Activated CD8-positive, alpha-beta memory T cell treated with anti-CD3 and anti-CD28 coated beads, Interleukin-2, amount 50 U/mL, for 1 hour (primary cell): ENCODE results near the gene CHID1.

Experiments used
- DNase-seq: peaks from one replicate; pipeline ENCODE4 v3.0.0-alpha.2; 2020; ENCODE audit errors: extremely low read depth

CHID1 gene

DNA sequence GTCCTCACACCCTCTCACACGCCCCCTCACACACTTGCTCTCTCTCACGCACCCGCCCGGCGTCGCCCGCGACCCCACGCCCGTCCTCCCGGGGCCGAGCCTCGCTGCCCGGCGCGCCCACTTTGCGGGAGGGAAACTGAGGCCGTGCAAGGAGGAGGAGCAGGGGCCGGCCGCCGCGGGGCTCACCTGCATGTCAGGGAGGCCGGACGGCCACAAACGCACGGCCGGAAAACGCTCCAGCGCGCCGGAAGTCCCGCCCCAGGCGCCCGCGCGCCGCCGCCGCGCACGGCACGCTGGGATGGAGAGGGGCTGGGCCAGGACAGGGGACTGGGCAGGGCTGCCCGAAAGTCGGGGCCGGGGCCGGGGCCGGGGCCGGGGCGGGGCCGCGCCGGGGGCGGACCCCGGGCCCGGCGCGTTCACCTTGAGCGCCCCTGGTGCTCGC, at the start of gene CHID1:
CHID1 (minus strand) TSS at position 222 of the 442 bp plus-strand sequence. CDS start 5,994 bp downstream, outside the sequence.
- no peak for DNase-seq

DNA sequence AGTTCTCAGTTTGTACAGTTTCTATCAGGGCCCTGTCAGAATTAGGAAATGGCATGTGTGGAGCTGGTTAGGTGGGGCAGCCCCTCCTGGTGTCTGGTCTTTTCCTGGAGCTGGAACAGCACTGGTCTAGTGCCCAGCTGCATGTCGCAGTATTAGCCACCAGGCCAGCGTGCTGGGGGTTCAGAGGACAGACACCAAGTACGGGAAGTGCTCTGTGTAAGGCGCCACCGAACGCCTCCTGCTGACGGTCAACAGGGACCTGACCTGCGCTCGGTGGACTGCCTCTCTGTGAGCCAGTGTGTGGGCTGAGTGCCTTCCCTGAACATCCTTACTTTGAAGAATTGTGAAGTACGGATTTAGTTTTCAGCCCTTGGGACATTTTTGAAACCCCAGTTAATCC, 49.0 kb upstream of the CHID1 start:
- DNase-seq, result no peak

GRCh38 chr11:959027-959426, 48.4 kb upstream of the CHID1 start:
- DNase-seq, result no peak

- DNase-seq, result no peak
Measured at GRCh38 chr11:958101-958500, 47.5 kb upstream of the CHID1 start.

DNA sequence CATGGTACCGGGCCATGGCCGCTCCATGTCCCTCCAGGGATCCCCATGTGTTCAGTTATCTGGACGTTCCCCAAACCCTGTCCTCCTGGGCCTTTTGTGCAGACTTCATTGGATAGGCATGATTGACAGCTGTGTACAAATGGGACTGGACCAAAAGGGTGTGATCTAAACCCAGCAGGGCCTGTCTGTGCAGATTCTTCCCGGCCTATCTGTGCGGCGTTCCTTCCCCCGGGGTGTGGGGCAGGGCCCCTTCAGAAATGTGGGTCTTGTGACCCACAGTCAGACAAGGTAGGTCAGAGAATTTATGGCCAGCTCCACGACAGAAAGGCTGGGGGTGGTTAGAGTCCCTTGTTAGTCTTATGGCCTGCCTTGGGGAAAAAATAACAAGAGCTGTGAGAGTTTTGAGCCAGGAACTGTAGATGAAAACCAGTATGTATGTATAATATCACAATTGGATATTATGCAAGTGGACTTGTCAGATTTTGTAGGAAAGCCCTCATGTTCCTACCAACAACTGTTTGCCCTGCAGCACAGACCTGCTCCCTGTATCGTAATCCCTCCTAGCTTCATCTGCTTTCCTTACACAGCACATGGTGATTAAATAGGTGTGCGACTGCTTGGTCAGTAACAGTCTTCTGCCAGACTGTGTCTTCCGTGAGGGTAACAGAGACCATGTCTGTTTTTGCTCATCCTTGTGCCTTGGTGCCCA, 46.8 kb upstream of the CHID1 start:
- DNase-seq, result no peak

GRCh38 chr11:955154-956063, 44.8 kb upstream of the CHID1 start:
- no peak for DNase-seq

DNA sequence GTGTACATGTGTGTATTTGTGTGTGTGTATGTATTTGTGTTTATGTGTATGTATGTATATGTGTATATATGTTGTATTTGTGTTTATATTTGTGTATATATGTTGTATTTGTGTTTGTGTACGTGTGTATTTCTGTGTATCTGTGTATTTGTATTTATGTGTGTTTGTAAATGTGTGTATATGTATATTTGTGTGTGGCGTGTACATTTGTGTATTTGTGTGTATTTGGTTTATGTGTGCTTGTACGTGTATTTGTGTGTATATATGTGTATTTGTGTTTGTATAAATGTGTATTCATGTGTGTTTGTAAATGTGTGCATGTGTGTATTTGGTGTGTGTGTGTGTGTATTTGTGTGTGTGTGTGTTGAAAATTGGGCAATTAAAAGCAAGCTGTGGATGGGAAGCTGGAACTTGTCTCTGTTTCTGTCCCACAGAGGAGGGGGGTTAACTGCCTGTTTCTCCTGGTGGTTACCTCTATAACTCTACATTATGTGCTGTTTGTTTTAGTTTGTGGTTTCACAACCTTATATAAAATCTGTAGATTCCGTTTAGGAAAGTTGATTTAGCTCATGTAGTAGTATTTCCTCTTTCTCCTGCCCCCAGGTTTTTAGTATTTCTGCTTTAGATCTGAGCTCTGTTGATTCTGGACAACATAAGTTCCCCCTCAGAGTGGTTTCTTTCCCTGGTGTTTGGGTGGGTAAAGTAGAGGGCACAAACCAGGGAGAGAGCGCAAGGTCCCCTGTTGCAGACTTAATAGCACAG, 44.0 kb upstream of the CHID1 start:
- DNase-seq, result no peak

- DNase-seq, result no peak
Measured at GRCh38 chr11:953512-953911, 42.9 kb upstream of the CHID1 start.

GRCh38 chr11:952406-953385, 42.1 kb upstream of the CHID1 start:
- no peak for DNase-seq

DNA sequence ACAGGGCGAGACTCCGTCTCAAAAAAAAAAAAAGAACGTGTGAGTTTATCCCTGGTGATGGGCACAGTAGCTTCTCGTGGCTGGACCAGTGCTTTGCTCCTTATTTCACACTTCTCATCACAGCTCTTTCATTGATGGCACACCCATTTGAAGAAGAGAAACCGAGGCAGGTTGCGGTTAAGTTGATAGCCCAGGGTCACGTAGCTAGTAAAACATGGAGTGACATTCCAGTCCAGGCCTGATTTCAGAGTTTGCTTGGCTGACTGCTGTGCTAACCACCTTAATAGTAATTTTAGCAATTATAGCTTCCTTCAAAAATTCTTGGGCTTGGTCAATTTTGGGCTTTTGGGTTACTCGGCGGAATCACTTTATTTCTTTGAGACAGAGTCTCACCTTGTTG, 40.9 kb upstream of the CHID1 start:
- no peak for DNase-seq

GRCh38 chr11:947744-948143, 37.1 kb upstream of the CHID1 start:
- no peak for DNase-seq

DNA sequence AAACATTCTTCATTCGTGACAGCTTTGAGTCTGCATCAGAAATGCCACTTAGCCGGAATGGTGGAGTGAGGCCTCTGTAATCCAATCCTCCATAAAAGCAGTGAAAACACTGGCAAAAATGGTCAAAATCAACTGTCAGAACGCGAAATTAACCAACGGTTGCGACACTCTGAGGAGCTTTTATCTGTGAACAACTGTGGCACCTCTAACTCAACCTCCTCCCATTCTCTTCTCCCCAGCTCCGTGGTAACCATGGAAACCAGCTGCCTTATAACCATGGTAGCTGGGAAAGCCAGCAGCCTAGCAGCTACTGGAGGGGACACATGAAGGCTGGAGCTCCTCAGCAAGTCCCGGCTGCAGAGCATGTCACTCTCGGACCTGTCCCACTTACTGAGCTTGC, 35.4 kb upstream of the CHID1 start:
- no peak for DNase-seq

DNA sequence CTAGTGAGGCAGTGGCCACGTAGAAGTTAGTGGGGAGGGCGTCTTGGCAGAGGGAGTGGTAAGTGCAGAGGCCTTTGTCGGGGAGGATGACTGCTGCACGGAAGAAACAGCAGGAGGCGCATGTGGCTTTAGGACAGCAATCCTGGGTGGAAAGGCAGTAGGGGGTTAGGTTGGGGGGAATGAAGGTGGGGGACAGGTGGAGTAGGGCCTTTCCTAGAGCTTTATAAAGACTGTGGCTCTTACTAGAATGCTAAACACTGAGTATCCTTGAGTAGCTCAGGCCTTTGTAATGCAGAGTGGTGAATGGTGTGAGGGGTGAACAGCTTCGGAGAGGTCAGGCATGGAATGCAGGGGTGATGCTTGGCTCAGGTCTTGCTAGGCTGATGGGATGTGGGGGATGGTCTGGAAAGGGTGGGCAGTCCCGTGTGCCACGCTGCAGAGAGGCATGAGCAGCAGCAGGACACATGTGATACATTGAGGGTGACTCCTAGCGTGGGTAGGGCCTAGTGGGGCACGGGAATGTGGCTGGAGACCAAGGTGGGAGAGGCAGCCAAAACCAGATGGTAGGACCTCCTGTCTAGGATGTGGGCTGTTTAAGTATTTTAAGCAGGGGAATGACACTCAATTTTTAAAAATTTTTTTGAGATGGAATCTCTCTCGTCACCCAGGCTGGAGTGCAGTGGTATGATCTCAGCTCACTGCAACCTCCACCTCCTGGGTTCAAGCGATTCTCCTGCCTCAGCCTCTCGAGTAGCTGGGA, 34.3 kb upstream of the CHID1 start:
- DNase-seq, result no peak

GRCh38 chr11:942823-943222, 32.2 kb upstream of the CHID1 start:
- no peak for DNase-seq

DNA sequence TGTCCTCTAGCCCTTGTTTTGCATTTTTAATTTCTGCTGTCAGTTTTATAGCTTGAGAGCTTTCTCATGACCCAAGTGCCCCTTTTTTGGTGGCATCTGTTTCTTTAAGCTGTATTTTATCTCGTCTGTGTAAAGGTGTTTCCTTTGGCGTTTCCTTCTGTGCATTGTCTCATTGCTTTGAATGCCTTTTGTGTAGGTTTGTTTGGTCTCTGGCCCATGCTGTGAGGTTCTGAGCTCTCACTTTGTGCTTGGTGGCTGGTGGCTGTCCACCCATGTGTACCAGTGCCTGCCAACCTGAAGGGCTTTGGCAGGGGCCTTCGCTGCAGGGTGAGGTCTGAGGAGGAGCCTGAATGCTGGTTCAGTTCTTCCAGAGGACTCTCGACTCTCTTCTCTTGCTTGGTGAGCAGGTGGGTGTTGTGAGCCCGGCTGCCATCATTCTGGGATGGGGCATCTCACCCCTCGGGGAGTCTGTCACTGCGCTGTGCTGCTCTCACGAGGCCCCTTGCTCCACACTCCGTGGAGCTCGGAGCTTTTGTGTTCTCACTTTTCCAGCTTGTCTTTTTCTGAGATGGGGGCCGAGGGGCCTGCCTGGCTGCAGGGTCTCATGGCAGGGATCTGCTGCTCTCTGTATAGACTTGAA, 30.0 kb upstream of the CHID1 start:
- DNase-seq, result no peak

- DNase-seq, result no peak
Measured at GRCh38 chr11:937841-938261, 27.2 kb upstream of the CHID1 start.

DNA sequence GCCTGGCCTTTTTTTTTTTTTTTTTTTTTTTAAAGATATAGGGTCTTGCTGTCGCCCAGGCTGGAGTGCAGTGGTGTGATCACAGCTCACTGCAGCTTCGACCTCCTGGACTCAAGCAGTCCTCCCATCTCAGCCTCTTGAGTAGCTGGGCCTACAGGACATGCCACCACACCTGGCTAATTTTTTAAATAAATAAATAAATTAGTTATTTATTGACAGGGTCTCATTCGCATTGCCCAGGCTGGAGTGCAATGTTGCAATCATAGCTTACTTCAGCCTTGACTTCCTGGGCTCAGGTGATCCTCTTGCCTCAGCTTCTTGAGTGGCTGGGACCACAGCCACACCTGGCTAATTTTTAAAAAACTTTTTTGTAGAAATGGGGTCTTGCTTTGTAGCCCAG, 25.6 kb upstream of the CHID1 start:
- no peak for DNase-seq

- DNase-seq, result no peak
Measured at GRCh38 chr11:934527-934926, 23.9 kb upstream of the CHID1 start.

DNA sequence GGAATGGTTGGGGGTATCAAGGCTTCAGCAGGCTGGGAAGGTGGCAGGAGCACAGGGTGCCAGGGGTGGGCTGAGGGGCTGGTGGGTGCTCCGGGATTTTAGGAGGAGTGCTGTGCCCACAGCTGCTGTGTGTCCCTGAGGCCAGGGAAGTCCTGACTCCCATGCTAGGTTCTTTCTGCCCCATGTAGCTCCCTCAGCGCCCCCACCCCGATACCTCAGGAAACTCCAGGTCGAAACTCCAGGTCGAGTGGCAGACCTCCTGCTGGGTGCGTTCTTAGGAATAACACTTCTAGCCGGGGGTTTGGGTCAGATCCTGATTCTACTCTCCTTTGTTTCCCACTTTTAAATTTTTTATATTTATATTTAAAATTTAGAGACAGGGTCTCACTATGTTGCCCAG, 23.3 kb upstream of the CHID1 start:
- no peak for DNase-seq
